GM23338 (cell line): ENCODE results near the gene RPS5.
A peak's percentile ranks its signal among the peaks of the same experiment; 100 is the strongest.

Source experiments
- CTCF ChIP-seq, 2 experiments: fragments of 200-600 bp in 1 of 2; sonication (generic) in 1 of 2; conservative IDR thresholded peaks; 2 replicates each; pipeline versions ENCODE4 v1.5.1 to v1.6.1; 2016 to 2017; ENCODE audit warnings: antibody characterized with exemption in 2 of 2, low read depth in 2 of 2, mild to moderate bottlenecking in 2 of 2, moderate library complexity in 1 of 2
- EZH2 ChIP-seq: fragments of 200-600 bp; sonication (generic); IDR thresholded peaks from one replicate; pipeline ENCODE4 v1.8.0; 2017; ENCODE audit warnings: antibody characterized with exemption, mild to moderate bottlenecking, low read depth; ENCODE audit not compliant: unreplicated experiment
- EZH2phosphoT487 ChIP-seq: fragments of 200-600 bp; sonication (generic); IDR thresholded peaks from one replicate; pipeline ENCODE4 v1.8.1; 2018; ENCODE audit warnings: antibody characterized with exemption; ENCODE audit not compliant: unreplicated experiment
- POLR2AphosphoS5 ChIP-seq: IDR thresholded peaks from 2 replicates; pipeline ENCODE4 v1.6.1; 2016; ENCODE audit warnings: antibody characterized with exemption, low read depth
- REST ChIP-seq: IDR thresholded peaks from one replicate; pipeline ENCODE4 v1.6.1; 2018; ENCODE audit warnings: antibody characterized with exemption; ENCODE audit not compliant: unreplicated experiment

GRCh38 chr19:58386576-58387337 lies at the start of gene RPS5:
- TF ChIP-seq CTCF (conservative IDR thresholded peaks at IDR 0.05; ENCODE audit: low read depth in 2 of 2) (no peak), EZH2 (no peak), POLR2AphosphoS5 (peak; percentile 80), EZH2phosphoT487 (no peak), REST (no peak)
